Mammary epithelial cell (primary cell): Measurements from ENCODE around the gene BTD.

ENCODE experiments used
- CTCF ChIP-seq, 2 donors: IDR thresholded peaks in 1 of 2; conservative IDR thresholded peaks in 1 of 2; 2 replicates each; pipeline ENCODE4 v1.5.1; 2011 to 2012; ENCODE audit warnings: inconsistent platforms in 2 of 2, low read length in 2 of 2, mild to moderate bottlenecking in 2 of 2, control low read depth in 1 of 2, low read depth in 1 of 2; ENCODE audit not compliant: insufficient read depth in 1 of 2; ENCODE audit errors: extremely low read depth in 1 of 2
- EZH2 ChIP-seq: IDR thresholded peaks from 2 replicates; pipeline ENCODE4 v1.6.1; 2012; ENCODE audit warnings: low read length, inconsistent platforms, borderline replicate concordance

GRCh38 chr3:15616053-15616452 is 14.5 kb downstream of the BTD start:
- TF ChIP-seq CTCF (conservative IDR thresholded peaks at IDR 0.05 in 1 of 2, IDR thresholded peaks at IDR 0.05 in 1 of 2; ENCODE audit: extremely low read depth in 1 of 2, insufficient read depth in 1 of 2, low read depth in 1 of 2, low read length in 2 of 2) (no peak), EZH2 (no peak)
